Naive thymus-derived CD8-positive, alpha-beta T cell (primary cell): ENCODE results near the gene NEDD9. TPM values are rescaled to one million over a fixed set of nuclear protein-coding genes. Genes with fewer than 3 reads are reported as not detected.

Experiments used
- ATAC-seq, 2 donors: fragments of 150-1000 bp; cut with Tn5 transposase in 1 of 2; sonication (Bioruptor Pico), chemical (Tn5 transposase) in 1 of 2; 1 replicate in 1 of 2; 2 replicates in 1 of 2; pipeline ENCODE4 v1.10.0; 2021; ENCODE audit warnings: mild to moderate bottlenecking in 2 of 2, moderate library complexity in 2 of 2
- POLR2A ChIA-PET: fragments of 350-600 bp; sonication (Branson Sonifier 250); formaldehyde crosslinking; loops from one replicate; lab custom pipeline; 2021; ENCODE audit warnings: antibody characterized with exemption; lab: Charles Lee
- DNase-seq, 10 donors: peaks; one replicate each; pipeline versions ENCODE4 v3.0.0 to v3.0.0-alpha.2; 2020 to 2022
- H3K27ac Mint-ChIP-seq, 10 donors: one replicate each; pipeline ENCODE4 v1.8.0; 2020 to 2022; ENCODE audit warnings: mild to moderate bottlenecking in 10 of 10, mixed read lengths in 10 of 10, moderate library complexity in 4 of 10, inconsistent platforms in 1 of 10
- H3K27me3 Mint-ChIP-seq, 5 donors: one replicate each; pipeline ENCODE4 v1.8.0; 2021 to 2022; ENCODE audit warnings: mixed read lengths in 5 of 5
- H3K36me3 Mint-ChIP-seq, 3 donors: one replicate each; pipeline ENCODE4 v1.8.0; 2020 to 2022; ENCODE audit warnings: mixed read lengths in 3 of 3, mild to moderate bottlenecking in 2 of 3, inconsistent platforms in 1 of 3
- H3K4me1 Mint-ChIP-seq, 4 donors: one replicate each; pipeline ENCODE4 v1.8.0; 2021 to 2022; ENCODE audit warnings: mixed read lengths in 4 of 4
- H3K4me3 Mint-ChIP-seq, 10 donors: one replicate each; pipeline ENCODE4 v1.8.0; 2020 to 2022; ENCODE audit warnings: mild to moderate bottlenecking in 10 of 10, mixed read lengths in 10 of 10, moderate library complexity in 6 of 10, inconsistent platforms in 1 of 10
- H3K9me3 Mint-ChIP-seq, 9 donors: one replicate each; pipeline ENCODE4 v1.8.0; 2020 to 2022; ENCODE audit warnings: mixed read lengths in 9 of 9, mild to moderate bottlenecking in 3 of 9, inconsistent platforms in 1 of 9, moderate library complexity in 1 of 9
- polyA plus RNA-seq, 3 donors: library from polyadenylated mRNA; unstranded; fragments of 300-500 nt; fragmentation: Illumina TruSeq; gene quantifications; one replicate each; pipeline ENCODE4 v1.2.3, GENCODE V29; 2021
- total RNA-seq, 8 experiments: library from RNA in 2 of 8; stranded (reverse) in 2 of 8; gene quantifications; one replicate each; pipeline ENCODE4 v1.2.3 and lab custom pipeline; 2021 to 2026

NEDD9 gene
- total and polyA plus RNA-seq, 5 experiments from 2014 or later: 14.7 to 34.7 (median 20.2) TPM

DNA sequence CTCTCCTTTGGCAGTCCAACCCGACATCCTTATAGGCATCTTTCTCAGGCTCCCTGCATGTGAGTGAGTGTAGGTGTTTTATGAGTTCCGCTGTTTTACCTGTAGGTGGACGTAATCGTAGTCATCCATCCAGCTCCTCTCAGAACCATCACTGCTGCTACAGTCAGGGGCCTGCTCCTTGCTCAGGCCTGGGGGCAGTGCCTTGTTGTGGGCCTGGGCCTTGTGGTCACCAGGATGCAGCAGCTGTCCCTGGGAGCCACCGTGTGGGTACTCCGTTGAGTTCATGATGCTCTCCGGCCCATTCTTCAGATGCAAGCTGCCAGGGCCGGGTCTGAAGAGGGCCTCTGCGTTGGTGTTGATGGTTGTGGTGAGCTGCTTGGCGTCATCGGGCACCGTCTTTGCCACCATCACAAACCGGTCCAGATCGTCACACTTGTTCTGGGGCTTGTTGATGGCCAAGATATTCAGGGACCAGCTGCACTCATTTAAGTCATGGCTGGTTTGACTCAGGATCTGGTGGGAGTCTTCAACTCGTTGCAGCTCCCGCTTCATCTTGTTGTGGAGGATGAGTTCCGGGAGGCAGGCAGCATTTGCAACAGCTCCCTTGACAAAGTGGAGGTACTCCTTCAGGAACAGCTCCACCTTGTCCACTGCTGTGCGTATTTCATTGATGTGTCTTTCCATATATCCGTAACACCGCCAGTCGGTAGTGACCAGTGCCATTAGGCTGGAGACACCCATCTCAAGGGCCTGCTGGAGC lies 42.4 kb downstream of the NEDD9 start:
- no peak for ATAC-seq
- H3K4me3 Mint-ChIP-seq: no peak overlapping the region
- peaks cover 37 to 92% (median 66%) of the 10 kb centered on the region in 3 donors for H3K36me3 Mint-ChIP-seq
- no peak overlapping the region for H3K27ac Mint-ChIP-seq
- no peak for DNase-seq
- H3K27me3 Mint-ChIP-seq: no peaks in the 10 kb centered on the region
- peaks cover 0 to 1% (median 0%) of the 10 kb centered on the region in 4 donors for H3K4me1 Mint-ChIP-seq
- H3K9me3 Mint-ChIP-seq: no peaks in the 10 kb centered on the region
- POLR2A ChIA-PET: no interaction called here

DNA sequence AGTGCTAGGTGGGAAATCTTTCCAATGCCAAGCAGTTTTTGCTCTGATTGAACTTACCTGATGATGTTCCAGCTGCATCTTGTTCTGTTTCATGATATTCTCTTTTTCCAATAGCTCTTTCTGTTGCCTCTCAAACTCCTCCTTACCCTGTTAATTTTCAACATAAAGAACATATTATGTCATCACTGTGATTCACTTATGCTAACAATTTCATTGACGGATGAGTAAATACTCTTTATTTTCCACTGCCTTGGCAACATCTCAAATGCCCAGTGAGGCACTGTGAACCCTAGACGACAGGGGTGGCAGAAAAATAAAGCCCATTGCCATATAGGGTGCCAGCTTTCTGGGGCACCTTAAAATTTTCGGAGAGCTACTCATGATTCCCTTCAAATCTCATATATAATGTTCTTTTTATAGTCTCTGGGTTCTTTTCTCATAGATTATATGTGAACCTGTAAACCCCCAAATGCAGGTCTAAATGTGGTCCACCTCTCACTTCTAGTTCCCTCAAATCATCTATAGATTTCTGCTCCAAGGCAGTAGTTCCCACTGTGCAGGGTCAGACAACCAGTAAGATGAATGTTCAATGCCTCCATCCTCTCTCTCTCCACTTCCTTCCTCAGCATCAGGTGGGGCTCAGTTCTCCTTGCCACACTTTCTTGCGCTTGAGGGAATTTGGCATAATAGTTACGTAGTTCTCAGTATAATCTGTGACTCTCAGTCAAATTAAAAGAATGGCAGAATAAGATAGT lies 44.1 kb downstream of the NEDD9 start:
- peaks cover 48 to 94% (median 70%) of the 10 kb centered on the region in 3 donors for H3K36me3 Mint-ChIP-seq
- H3K9me3 Mint-ChIP-seq: peaks cover 0 to 7% (median 0%) of the 10 kb centered on the region in 9 donors
- POLR2A ChIA-PET: no interaction called here
- peak overlapping the region in 1 of 10 donors; percentile 16 for H3K27ac Mint-ChIP-seq
- H3K27me3 Mint-ChIP-seq: no peaks in the 10 kb centered on the region
- ATAC-seq (no peak), DNase-seq (no peak)
- H3K4me1 Mint-ChIP-seq: peaks cover 0 to 1% (median 0%) of the 10 kb centered on the region in 4 donors
- H3K4me3 Mint-ChIP-seq: no peak overlapping the region

DNA sequence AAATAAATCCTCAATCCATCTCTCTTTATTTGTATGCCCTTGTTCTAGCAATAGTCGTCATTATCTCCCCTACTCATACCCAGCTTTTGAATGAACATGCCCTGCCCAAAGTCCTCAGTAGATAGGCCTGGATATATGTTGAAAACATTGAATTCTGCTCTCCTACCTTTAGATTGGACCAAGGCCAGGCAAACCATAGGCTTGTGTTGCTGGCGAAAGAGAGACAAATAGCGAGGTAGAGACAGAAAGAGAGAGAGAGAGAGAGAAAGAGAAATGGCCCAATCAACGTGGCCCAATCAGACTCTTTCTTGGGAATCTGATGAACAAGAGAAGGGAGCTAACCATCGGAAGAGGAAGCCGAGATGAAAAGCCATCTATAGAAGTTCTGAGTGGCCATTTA lies 45.2 kb downstream of the NEDD9 start:
- POLR2A ChIA-PET: interaction anchor here (0.6 kb wide), 1 partner anchor 112 kb away, joined by 5 read pairs; no protein-coding TSS in a partner anchor
- Mint-ChIP-seq H3K9me3 (peaks cover 0 to 12% (median 1%) of the 10 kb centered on the region in 9 donors), H3K27me3 (no peaks in the 10 kb centered on the region), H3K4me3 (no peak overlapping the region), H3K36me3 (peaks cover 57 to 93% (median 76%) of the 10 kb centered on the region in 3 donors), H3K4me1 (peaks cover 0 to 1% (median 0%) of the 10 kb centered on the region in 4 donors), H3K27ac (peak overlapping the region in 1 of 10 donors; percentile 25)
- DNase-seq (no peak), ATAC-seq (no peak)

DNA sequence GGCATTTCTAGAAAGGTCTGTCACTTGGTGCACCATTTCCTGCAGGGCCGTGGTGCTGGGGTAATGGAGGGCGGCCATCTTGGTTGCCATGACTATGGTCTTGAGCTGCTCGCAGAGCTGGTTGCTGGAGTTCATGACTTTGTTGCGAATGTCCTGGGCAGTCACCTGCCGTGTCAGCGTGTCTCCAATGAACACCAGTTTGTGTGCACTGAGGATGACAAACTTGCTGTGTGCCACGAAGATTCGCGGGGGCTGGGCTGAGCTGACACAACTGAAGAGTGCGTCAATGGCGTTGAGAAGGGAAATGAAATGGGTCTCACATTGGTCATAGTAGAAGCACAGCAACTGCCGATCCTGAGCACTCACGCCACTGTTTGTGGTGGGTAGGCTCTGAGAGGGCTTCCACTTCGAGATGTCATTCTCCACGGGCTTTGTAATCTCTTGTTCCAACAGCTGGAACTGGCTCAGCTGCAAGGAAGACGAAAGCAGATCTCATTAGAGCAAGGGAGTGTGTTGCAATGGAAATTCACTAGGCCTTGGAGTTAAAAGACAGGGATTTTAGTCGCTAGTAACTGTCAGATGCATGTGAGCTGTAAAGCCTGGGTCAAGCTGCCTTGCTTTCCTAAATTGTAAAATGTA lies 47.1 kb downstream of the NEDD9 start:
- Mint-ChIP-seq H3K4me1 (peaks cover 0 to 1% (median 0%) of the 10 kb centered on the region in 4 donors), H3K27ac (peak overlapping the region in 1 of 10 donors; percentile 20), H3K9me3 (peaks cover 0 to 27% (median 12%) of the 10 kb centered on the region in 9 donors), H3K36me3 (peaks cover 66 to 83% (median 72%) of the 10 kb centered on the region in 3 donors), H3K27me3 (no peaks in the 10 kb centered on the region), H3K4me3 (no peak overlapping the region)
- no peak for DNase-seq
- no peak for ATAC-seq
- POLR2A ChIA-PET: no interaction called here

DNA sequence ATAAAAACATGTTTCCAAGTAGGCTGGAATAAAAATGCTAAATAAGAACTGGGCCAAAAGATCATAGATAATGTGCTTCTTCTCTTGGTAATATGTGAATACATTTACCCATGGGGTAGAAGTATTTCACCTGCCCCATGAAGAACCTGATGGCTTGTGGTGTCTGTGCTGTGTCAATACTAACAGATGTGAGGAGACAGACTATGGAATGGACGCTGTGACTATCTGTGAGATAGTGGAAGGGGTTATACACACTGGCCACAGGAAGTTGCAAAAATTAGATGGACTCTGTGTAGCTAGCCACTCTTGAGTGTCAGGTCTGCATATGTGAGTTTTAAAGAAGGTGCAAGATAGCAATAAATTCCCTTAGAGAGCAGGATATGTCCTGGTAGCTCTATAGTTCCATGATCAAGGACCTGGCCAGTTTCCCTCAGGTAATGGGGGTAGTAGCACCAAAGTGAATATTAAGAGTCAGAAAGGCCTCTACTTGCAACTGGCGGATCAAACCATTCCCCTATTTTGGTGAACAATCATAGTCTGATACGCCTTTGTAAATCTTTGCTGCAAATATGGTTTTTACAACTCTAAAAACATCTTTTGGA lies 48.6 kb downstream of the NEDD9 start:
- Mint-ChIP-seq H3K27ac (no peak overlapping the region), H3K36me3 (peaks cover 67 to 73% (median 69%) of the 10 kb centered on the region in 3 donors), H3K4me3 (no peak overlapping the region), H3K9me3 (peaks cover 0 to 36% (median 14%) of the 10 kb centered on the region in 9 donors), H3K4me1 (peaks cover 0 to 1% (median 0%) of the 10 kb centered on the region in 4 donors), H3K27me3 (no peaks in the 10 kb centered on the region)
- POLR2A ChIA-PET: no interaction called here
- no peak for DNase-seq
- no peak for ATAC-seq

DNA sequence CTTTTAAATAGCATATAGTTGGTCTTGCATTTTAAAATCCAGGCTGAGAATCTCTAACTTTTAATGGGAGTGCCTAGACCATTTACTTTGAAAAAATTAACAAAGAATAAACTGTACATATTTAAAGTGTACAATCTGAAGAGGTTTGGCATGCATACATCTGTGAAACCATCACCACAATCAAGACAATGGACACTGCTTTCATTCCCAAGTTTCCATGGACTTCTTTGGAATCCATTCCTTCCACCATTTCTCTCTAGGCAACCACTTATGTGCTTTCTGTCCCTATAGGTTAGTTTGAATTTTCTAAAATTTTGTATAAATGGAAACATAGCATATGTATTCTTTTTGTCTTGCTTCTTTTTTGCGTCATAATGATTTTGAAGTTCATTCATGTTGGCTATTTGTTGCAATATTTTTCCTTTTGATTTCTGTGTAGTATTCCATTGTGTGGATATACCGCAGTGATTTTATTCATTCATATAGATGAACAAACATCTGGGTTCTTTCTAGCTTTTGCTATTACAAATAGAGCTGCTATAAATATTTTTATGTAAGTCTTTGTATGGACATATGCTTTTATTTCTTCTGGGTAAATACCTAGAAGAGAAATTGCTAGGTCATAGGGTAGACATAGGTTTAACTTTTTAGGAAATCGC lies 50.9 kb downstream of the NEDD9 start:
- Mint-ChIP-seq H3K27me3 (no peaks in the 10 kb centered on the region), H3K9me3 (peaks cover 0 to 36% (median 14%) of the 10 kb centered on the region in 9 donors), H3K4me1 (no peaks in the 10 kb centered on the region), H3K36me3 (peaks cover 47 to 55% (median 47%) of the 10 kb centered on the region in 3 donors), H3K27ac (no peak overlapping the region), H3K4me3 (no peak overlapping the region)
- ATAC-seq (no peak), DNase-seq (no peak)
- POLR2A ChIA-PET: no interaction called here

DNA sequence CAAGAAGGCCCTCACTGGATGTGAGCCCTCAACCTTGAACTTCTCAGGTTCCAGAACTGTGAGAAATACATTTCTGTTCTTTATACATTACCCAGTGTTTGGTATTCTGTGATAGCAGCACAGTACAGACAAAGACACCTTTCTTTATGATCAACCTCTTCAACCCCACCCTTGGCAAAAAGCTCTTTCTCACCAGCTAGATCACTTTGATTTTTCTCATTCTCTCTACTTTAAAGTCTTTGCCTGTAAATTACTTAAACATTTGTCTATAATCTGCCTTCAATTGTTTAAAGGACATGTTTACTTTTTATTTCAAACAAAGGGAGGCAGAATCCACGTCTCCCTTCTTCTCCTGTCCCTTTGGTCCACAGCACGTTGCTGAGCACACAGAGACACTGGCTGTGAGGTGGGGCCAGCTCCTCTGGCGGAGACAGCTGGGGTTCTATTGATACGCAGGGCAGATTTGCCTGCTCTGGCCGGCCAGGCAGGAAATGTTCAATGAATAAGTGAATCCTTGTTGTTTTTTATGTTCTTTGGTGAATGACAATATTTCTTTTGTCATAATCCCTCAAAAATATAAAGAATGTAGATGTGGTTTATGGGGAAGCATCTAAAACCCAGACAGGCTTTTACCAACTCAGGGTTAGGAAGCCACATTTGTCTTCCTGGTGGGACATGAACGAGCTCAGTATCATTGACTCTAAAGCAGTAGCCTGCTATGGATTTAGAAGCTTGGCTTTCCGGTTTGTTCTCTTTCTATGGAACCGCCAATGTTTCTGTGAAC lies 52.9 kb downstream of the NEDD9 start:
- POLR2A ChIA-PET: no interaction called here
- no peaks in the 10 kb centered on the region for H3K4me1 Mint-ChIP-seq
- ATAC-seq: no peak
- H3K36me3 Mint-ChIP-seq: peaks cover 27 to 47% (median 30%) of the 10 kb centered on the region in 3 donors
- no peak for DNase-seq
- no peak overlapping the region for H3K27ac Mint-ChIP-seq
- peaks cover 0 to 36% (median 14%) of the 10 kb centered on the region in 9 donors for H3K9me3 Mint-ChIP-seq
- no peaks in the 10 kb centered on the region for H3K27me3 Mint-ChIP-seq
- no peak overlapping the region for H3K4me3 Mint-ChIP-seq

DNA sequence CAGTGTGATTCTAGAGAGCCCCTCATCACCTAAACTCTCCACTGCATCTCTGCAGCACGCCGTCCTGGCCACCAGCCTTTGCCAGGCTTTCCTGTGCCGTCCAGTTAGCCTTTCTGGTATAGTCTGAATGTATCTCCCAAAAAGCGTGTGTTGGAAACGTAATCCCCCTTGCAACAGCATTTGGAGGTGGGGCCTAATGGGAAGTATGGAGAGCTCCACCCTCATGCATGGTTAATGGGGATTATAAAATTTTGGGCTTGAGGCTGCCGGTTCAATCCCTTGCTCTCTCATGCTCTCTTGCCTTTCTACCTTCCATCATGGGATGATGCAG lies 53.4 kb downstream of the NEDD9 start:
- H3K36me3 Mint-ChIP-seq: peaks cover 22 to 42% (median 25%) of the 10 kb centered on the region in 3 donors
- H3K4me1 Mint-ChIP-seq: no peaks in the 10 kb centered on the region
- H3K9me3 Mint-ChIP-seq: peaks cover 0 to 36% (median 14%) of the 10 kb centered on the region in 9 donors
- DNase-seq (no peak), ATAC-seq (no peak)
- no peaks in the 10 kb centered on the region for H3K27me3 Mint-ChIP-seq
- no peak overlapping the region for H3K27ac Mint-ChIP-seq
- H3K4me3 Mint-ChIP-seq: no peak overlapping the region
- POLR2A ChIA-PET: no interaction called here

DNA sequence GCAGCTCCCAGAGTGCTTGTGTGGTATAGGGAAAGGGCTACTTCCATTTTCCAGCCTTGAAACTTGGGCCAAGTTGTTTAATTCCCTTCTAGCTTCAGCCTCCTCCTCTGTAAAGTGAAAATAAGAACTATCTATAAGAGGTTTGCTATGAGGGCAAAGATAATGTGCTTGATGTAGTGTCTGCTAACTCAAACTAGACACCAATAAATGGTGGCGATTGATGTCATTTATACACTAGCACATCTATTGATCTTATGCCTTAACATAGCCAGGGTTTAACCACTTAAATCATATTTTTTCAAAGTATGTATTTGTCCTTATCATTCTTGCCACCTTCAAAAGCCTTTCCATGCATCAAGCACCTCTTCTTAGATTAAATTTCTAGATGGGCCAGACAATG lies 55.2 kb downstream of the NEDD9 start:
- DNase-seq (no peak), ATAC-seq (no peak)
- POLR2A ChIA-PET: no interaction called here
- no peak overlapping the region for H3K27ac Mint-ChIP-seq
- peaks cover 4 to 8% (median 7%) of the 10 kb centered on the region in 4 donors for H3K4me1 Mint-ChIP-seq
- peaks cover 7 to 24% (median 10%) of the 10 kb centered on the region in 3 donors for H3K36me3 Mint-ChIP-seq
- peaks cover 0 to 30% (median 13%) of the 10 kb centered on the region in 9 donors for H3K9me3 Mint-ChIP-seq
- no peak overlapping the region for H3K4me3 Mint-ChIP-seq
- no peaks in the 10 kb centered on the region for H3K27me3 Mint-ChIP-seq

DNA sequence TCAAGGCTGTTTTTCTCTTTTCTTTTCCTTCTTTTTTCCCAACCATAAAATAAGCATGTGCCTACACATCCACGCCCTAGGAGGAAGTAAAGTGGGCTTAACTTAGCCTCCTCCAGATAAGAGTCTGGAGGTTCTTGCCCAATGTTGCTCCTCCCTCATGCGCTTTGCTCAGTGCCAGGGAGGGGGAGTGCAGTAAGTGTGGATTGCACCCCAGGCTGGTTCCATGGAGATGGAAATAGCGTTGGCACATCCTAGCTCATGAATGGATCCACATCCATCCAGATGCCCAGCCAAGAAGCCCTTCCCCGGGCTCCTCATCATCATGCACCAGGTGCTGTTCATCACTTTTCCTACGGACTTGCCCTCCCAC lies 58.2 kb downstream of the NEDD9 start:
- peak overlapping the region in 1 of 10 donors; percentile 27 for H3K27ac Mint-ChIP-seq

DNA sequence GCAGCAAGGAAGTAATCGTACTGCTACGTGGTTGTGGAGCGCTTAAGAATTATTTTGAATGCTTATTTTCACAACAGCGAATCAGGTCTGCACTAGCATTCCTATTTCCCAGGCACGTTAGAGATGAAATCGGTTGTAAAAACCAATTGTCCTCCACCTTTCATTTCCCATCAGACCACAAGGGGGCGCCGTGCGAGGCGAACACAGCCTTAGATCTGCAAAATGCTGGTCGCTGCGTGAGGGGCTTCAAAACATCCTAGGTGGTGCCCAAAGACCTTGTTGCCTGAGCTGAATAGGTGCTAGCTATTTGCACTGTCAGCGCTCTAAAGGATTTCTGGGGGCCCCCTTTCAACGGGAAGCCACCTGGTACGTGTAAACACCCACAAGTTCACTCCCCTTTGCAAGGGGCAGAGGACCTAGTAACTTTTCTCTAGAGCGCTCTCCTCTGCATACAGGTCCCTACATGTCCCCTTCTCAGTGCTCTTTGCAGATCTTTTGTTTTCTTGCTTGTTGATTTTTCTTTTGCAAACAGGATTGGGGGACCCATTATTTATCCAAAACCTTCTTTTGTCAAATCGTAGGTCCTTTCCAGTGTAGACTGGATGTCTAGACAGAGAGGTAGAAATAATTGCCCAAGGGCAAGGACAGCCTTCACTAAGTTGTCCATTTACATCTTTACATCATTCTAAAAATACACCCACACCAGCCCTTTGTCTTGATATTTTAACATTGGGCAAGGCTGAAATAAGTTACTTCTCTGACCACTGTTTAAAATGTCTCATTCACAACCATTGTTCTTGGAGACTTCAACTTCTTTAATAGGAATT lies 59.8 kb downstream of the NEDD9 start:
- Mint-ChIP-seq H3K27me3 (no peaks in the 10 kb centered on the region), H3K4me1 (peaks cover 6 to 13% (median 10%) of the 10 kb centered on the region in 4 donors), H3K9me3 (no peaks in the 10 kb centered on the region), H3K4me3 (peak overlapping the region in 9 of 10 donors; percentile 5 to 68 (median 39)), H3K27ac (peak overlapping the region in 2 of 10 donors; percentile 21 to 63), H3K36me3 (no peaks in the 10 kb centered on the region)
- DNase-seq: peak; percentile 49 to 88 (median 74)
- POLR2A ChIA-PET: interaction anchor here (1.4 kb wide), 1 partner anchor 324 kb away, joined by 4 read pairs; no protein-coding TSS in a partner anchor
- ATAC-seq: peak; percentile 74 to 82

More for the DNA sequence above, 58.2 kb downstream of the NEDD9 start:
- Mint-ChIP-seq H3K4me3 (no peak overlapping the region), H3K4me1 (peaks cover 6 to 13% (median 10%) of the 10 kb centered on the region in 4 donors), H3K9me3 (peaks cover 0 to under 1% (median 0%) of the 10 kb centered on the region in 9 donors), H3K27me3 (no peaks in the 10 kb centered on the region), H3K36me3 (peaks cover 0 to under 1% (median 0%) of the 10 kb centered on the region in 3 donors)
- ATAC-seq (no peak), DNase-seq (no peak)
- POLR2A ChIA-PET: no interaction called here
